GM19438 (cell line): ENCODE measurements around the gene EARS2.
"Not testable (repeated sequence)": the region's sequence is repeated elsewhere in the genome, so short reads cannot be mapped to it uniquely, and the experiment has no call there.

Experiments
- ATAC-seq: cut with Tn5 transposase; IDR thresholded peaks from one replicate; pipeline ENCODE4 v1.9.1; 2021; ENCODE audit warnings: low read depth; ENCODE audit not compliant: unreplicated experiment

EARS2 gene

GRCh38 chr16:23556881-23557778, at the start of gene EARS2, which contains the start of gene UBFD1:
TSS of gene EARS2 (minus strand) at chr16:23557350. CDS start at chr16:23557343, 7 bp downstream.
TSS of gene UBFD1 (plus strand) at chr16:23557727. CDS start at chr16:23557743, 16 bp downstream.
- ATAC-seq, result peak; percentile 93

- ATAC-seq, result no peak
These were observed 40.0 kb upstream of the EARS2 start for GRCh38 chr16:23597003-23597756.

- peak; percentile 81 for ATAC-seq
These were observed 39.0 kb upstream of the EARS2 start, which contains the start of gene NDUFAB1 for GRCh38 chr16:23595951-23596720. TSS of gene NDUFAB1 (minus strand) at chr16:23596316. CDS start at chr16:23596290, 26 bp downstream.

GRCh38 chr16:23595246-23595950, 38.2 kb upstream of the EARS2 start:
- ATAC-seq, result no peak

GRCh38 chr16:23594186-23594585, 37.0 kb upstream of the EARS2 start:
- no peak for ATAC-seq

- ATAC-seq, result no peak
These were observed 33.0 kb upstream of the EARS2 start for GRCh38 chr16:23590181-23590580.

GRCh38 chr16:23587726-23588125, 30.6 kb upstream of the EARS2 start:
- ATAC-seq, result no peak

- no peak for ATAC-seq
These were observed 27.3 kb upstream of the EARS2 start for GRCh38 chr16:23584186-23585076.

GRCh38 chr16:23583271-23583670, 26.1 kb upstream of the EARS2 start:
- not testable (repeated sequence) for ATAC-seq

GRCh38 chr16:23581764-23582163, 24.6 kb upstream of the EARS2 start:
- ATAC-seq, result no peak

- no peak for ATAC-seq
These were observed 23.2 kb upstream of the EARS2 start for GRCh38 chr16:23580391-23580790.

- no peak for ATAC-seq
These were observed 22.2 kb upstream of the EARS2 start for GRCh38 chr16:23579371-23579770.

GRCh38 chr16:23578101-23578830, 21.1 kb upstream of the EARS2 start:
- no peak for ATAC-seq

GRCh38 chr16:23577493-23577892, 20.3 kb upstream of the EARS2 start:
- ATAC-seq, result no peak

- ATAC-seq, result no peak
These were observed 18.7 kb upstream of the EARS2 start for GRCh38 chr16:23575834-23576233.

GRCh38 chr16:23573817-23574216, 16.7 kb upstream of the EARS2 start:
- no peak for ATAC-seq

GRCh38 chr16:23572394-23572793, 15.2 kb upstream of the EARS2 start:
- ATAC-seq, result no peak

- ATAC-seq, result no peak
These were observed 14.7 kb upstream of the EARS2 start for GRCh38 chr16:23571895-23572294.
